GM21825 (cell line): ENCODE data around the gene SH3PXD2A.

Experiments
- ATAC-seq: cut with Tn5 transposase; IDR thresholded peaks from one replicate; pipeline ENCODE4 v1.9.1; 2021; ENCODE audit warnings: mild to moderate bottlenecking, moderate library complexity; ENCODE audit not compliant: unreplicated experiment

The SH3PXD2A gene

GRCh38 chr10:103572347-103573204, 282.8 kb downstream of the SH3PXD2A start:
- no peak for ATAC-seq

- ATAC-seq, result no peak
Measured at GRCh38 chr10:103571656-103571975, 283.8 kb downstream of the SH3PXD2A start.

- ATAC-seq, result no peak
Measured at GRCh38 chr10:103570844-103571655, 284.3 kb downstream of the SH3PXD2A start.

GRCh38 chr10:103569896-103570295, 285.5 kb downstream of the SH3PXD2A start:
- no peak for ATAC-seq

DNA sequence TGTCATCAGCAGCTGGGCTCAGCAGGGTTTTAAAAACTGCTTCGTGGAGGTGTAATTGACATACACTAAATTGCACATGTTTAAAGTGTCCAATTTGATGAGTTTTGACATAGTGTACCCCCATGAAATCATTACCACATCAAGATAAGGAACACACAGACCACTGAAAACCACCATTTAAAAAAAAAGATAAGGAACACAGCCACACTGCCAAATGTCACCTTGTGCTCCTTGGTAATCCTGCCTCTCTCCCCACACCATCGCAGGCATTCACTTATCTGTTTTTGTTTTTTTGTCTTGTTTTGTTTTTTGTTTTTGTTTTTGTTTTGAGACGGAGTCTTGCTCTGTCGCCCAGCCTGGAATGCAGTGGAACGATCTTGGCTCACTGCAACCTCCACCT, 286.9 kb downstream of the SH3PXD2A start:
- no peak for ATAC-seq

GRCh38 chr10:103566536-103566935, 288.8 kb downstream of the SH3PXD2A start:
- no peak for ATAC-seq

GRCh38 chr10:103564776-103565520, 290.4 kb downstream of the SH3PXD2A start:
- no peak for ATAC-seq

- ATAC-seq, result no peak
Measured at GRCh38 chr10:103564116-103564501, 291.3 kb downstream of the SH3PXD2A start.

- ATAC-seq, result no peak
Measured at GRCh38 chr10:103563231-103564115, 291.9 kb downstream of the SH3PXD2A start.

GRCh38 chr10:103562383-103562782, 293.0 kb downstream of the SH3PXD2A start:
- ATAC-seq, result no peak

- ATAC-seq, result no peak
Measured at GRCh38 chr10:103560886-103561285, 294.5 kb downstream of the SH3PXD2A start.

DNA sequence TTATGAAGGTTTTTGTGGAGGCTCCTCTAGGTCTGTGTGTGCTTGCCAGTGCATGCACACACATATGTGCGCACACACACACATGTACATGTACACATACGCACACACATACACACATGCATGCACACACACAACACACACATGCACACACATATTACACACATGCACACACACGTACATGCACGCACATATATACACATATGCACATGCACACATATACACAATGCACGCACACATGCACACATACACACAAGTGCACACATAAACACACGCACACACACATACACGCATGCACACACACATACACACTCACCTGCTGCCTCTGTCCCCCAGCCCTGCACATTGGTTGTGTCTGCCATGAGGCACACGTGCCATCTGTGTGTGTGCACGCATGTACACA, 295.6 kb downstream of the SH3PXD2A start:
- ATAC-seq, result no peak

GRCh38 chr10:103558911-103559310, 296.5 kb downstream of the SH3PXD2A start:
- ATAC-seq, result no peak

- no peak for ATAC-seq
Measured at GRCh38 chr10:103557455-103557854, 297.9 kb downstream of the SH3PXD2A start.

GRCh38 chr10:103556383-103557007, 298.9 kb downstream of the SH3PXD2A start:
- no peak for ATAC-seq

DNA sequence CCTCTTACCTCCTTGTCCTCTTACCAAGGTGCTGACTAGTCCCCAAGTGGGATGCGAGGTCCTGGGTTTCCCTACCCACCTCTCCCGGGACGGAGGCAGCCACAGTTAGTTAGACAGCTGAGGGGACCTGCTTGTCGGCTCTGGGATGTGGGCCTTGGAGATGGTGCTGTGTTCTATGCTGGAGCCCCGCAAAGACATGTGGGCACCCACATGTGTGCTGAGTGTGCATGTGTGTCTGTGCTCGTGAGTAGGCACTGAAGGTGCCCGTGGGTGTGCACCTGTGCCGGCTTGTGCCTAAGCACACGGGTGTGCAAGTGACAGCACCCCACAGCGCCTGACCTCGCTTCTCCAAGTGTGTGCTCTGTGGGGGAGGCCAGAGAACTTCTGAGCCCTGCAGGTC, 299.7 kb downstream of the SH3PXD2A start:
- ATAC-seq, result no peak

GRCh38 chr10:103555325-103555649, 300.1 kb downstream of the SH3PXD2A start:
- ATAC-seq, result no peak

DNA sequence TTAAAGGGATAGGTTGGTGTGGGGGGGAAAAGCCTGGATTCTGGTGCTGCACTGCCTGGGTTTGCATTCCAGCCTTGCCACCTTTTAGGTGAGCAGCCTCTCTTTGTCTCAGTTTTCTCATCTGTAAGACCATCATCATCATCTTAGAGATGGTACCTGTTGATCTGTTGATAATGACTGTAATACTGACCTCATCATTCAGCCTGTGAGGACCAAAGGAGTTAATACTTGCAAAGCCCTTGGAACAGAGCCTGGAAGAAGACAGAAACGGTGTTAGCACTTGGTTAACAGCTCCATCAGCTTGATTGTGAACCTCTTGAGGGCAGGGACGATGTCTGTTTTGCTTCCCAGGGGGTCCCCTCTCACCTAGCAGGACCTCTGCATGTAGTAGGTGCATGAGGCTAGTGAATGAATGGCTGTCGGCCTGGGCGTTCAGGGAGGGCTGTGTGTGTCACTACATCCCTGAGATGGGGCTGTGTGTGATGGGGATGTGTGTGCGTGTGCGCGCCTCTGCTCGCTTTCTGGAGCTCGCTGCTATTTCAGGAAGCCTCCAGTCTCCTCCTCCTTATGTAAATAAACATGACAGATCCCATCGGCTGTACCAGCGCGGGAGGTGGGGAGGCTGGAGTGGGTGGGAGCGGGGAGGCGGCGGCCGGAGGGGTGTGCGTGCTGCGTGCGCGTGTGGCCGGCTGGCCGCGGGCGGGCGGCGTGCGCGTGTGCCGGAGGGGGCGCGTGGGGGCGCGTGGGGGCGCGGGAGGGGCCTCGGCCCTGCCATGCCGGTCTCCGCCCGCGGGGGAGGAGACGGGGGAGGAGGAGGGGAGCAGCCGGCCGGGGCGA, 300.7 kb downstream of the SH3PXD2A start:
- no peak for ATAC-seq

DNA sequence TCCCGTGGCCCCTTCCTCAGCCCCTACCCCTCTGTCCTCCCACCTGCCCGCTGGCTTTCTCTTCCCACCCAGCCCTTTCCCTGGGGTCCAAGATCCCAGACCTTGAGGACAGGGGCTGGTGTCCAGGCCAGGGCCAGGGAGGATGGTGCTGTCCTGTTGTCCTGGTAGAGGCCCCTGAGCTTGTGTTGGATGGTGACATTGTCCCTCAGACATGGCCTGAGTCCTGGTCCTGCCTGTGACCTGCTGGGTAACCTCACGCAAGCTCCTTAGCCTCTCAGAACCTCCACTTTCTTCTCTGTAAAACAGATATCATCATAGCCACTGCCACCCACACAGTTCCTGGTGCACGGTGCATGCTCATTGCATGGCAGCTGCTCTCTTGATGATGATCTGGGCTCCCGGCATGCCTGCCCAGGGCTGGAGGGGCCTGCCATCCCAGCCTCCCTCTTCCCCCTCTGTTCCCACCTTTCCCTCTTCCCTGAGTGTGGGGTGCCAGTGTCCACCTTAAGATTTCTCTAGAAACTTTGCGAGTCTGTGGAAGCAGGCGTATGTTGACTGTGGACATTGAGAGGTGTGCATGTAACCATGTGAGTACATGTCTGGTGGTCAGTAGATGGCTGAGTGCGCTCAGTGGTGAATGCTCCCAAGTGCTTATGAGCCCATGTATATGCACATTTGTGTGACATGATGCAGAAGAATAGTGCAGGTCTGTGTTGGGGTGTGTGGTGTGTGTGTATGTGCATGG, 301.5 kb downstream of the SH3PXD2A start:
- no peak for ATAC-seq
